Measurements from ENCODE around the gene VPS13A. TPM values are rescaled to one million over a fixed set of nuclear protein-coding genes. Genes with fewer than 3 reads are reported as not detected.
A peak's percentile ranks its signal among the peaks of the same experiment; 100 is the strongest.

Gene VPS13A
- total and polyA plus RNA-seq, 3 donors from 2014 or later = 27.4 to 71.4 (median 40.3) TPM

DNA sequence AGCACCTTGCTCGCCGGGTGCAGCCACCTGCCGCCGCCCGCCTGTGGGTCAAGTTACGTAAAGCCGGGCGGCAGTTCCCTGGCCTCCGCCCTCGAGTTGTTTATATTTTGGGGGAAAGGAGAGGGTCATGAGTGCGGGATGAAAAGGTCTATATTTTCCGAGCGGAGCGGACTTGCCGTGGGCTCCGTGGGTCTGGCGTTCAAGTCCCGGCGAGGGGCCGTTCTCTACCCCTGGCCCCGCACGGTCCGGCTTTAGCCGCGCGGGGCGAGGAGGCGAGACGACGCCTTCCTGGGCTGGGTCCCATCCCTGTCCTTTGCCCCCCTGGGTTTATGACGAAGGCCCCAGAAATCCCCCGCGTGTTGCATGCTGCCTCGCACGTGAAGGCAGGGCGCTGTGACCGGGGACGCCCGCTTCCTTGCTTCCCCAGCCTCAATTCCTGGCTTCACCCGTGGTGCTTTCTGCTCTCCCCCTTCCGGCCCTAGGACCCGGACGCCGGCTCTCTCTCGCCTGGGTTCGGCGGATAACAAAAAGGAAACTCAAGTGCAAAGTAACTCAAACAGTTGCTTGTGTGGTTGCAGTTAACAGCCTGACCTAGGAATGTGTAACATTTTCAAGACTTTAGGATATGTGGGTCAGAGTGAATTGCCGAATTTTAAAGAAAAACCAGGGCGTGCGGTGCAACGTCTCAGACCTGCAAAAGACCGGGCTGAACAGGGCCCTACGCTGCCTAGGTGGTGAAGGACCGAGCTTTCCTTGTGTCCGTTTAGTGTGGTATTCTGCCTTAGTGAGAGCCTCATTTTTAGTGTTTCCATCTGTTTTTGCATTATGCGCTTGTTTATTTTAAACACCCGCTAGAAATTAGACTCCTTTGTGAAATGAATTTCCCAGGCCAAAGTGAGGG lies 810 bp downstream of the VPS13A start:
- H3K4me1 ChIP-seq = peaks cover 4% of the 10 kb centered on the region
- H3K36me3 ChIP-seq (ENCODE audit: low read depth, missing control alignments) = no peaks in the 10 kb centered on the region
- peak; percentile 42 for DNase-seq
- peak overlapping the region; percentile 83 to 88 for H3K27ac ChIP-seq
- H3K4me3 ChIP-seq = peak overlapping the region; percentile 74 to 93
- WGBS, 2 donors = 1 to 2% methylated on average over 29 to 57 of the region's 57 CpGs
- intact Hi-C loops (cut with DNase I; ENCODE audit: low total_unique reads) = no loop called here
- TF ChIP-seq POLR2A (IDR thresholded peaks at IDR 0.05) = no peak
- TF ChIP-seq, protein P1, sequence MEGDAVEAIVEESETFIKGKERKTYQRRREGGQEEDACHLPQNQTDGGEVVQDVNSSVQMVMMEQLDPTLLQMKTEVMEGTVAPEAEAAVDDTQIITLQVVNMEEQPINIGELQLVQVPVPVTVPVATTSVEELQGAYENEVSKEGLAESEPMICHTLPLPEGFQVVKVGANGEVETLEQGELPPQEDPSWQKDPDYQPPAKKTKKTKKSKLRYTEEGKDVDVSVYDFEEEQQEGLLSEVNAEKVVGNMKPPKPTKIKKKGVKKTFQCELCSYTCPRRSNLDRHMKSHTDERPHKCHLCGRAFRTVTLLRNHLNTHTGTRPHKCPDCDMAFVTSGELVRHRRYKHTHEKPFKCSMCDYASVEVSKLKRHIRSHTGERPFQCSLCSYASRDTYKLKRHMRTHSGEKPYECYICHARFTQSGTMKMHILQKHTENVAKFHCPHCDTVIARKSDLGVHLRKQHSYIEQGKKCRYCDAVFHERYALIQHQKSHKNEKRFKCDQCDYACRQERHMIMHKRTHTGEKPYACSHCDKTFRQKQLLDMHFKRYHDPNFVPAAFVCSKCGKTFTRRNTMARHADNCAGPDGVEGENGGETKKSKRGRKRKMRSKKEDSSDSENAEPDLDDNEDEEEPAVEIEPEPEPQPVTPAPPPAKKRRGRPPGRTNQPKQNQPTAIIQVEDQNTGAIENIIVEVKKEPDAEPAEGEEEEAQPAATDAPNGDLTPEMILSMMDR (IDR thresholded peaks at IDR 0.05) = no peak
- no peaks in the 10 kb centered on the region for H3K27me3 ChIP-seq
- no peaks in the 10 kb centered on the region for H3K9me3 ChIP-seq

DNA sequence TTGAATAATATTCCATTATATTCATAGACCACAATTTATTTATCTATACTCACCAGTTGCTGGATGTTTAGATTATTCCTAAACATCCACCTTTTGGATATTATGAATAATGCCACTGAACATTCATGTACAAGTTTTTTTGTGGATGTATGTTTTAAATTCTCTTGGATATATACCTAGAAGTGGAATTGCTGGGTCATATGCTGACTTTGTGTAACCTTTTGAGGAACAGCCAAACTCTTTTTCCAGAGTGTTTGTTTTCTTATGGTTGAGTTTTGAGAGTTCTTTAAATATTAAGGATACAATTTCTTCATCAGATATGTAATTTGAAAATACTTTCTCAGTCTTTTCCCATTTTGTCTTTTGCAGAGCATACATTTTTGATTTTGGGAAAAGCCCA lies 2.7 kb downstream of the VPS13A start:
- TF ChIP-seq POLR2A (IDR thresholded peaks at IDR 0.05) = no peak
- TF ChIP-seq, protein P1 (IDR thresholded peaks at IDR 0.05) = no peak
- Histone ChIP-seq H3K4me1 (peaks cover 4% of the 10 kb centered on the region), H3K36me3 (ENCODE audit: low read depth, missing control alignments) (no peaks in the 10 kb centered on the region), H3K4me3 (no peak overlapping the region), H3K27me3 (no peaks in the 10 kb centered on the region), H3K27ac (no peak overlapping the region), H3K9me3 (no peaks in the 10 kb centered on the region)
- DNase-seq = no peak
- intact Hi-C loops (cut with DNase I; ENCODE audit: low total_unique reads) = no loop called here

DNA sequence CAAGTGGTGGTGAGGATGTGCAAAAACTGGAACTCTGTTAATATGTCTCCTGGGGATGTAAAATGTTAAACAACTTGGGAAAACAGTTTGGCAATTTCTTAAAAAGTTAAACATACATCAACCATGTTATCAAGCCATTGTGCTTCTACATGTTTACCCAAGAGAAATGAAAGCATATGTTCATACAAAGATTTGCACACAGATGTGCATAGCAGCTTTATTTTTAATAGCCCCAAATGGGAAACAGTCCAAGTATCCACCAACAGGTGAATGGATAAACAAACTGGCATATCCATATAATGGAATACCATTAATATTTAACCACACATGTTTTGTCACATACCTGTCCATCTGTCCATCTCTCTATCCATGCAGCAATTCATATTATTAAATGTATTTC lies 6.2 kb downstream of the VPS13A start:
- Histone ChIP-seq H3K4me1 (no peaks in the 10 kb centered on the region), H3K27ac (no peak overlapping the region), H3K36me3 (ENCODE audit: low read depth, missing control alignments) (no peaks in the 10 kb centered on the region), H3K9me3 (no peaks in the 10 kb centered on the region), H3K4me3 (no peak overlapping the region), H3K27me3 (no peaks in the 10 kb centered on the region)
- intact Hi-C loops (cut with DNase I; ENCODE audit: low total_unique reads) = no loop called here
- TF ChIP-seq, protein P1 (IDR thresholded peaks at IDR 0.05) = no peak
- no peak for TF ChIP-seq POLR2A (IDR thresholded peaks at IDR 0.05)
- no peak for DNase-seq

DNA sequence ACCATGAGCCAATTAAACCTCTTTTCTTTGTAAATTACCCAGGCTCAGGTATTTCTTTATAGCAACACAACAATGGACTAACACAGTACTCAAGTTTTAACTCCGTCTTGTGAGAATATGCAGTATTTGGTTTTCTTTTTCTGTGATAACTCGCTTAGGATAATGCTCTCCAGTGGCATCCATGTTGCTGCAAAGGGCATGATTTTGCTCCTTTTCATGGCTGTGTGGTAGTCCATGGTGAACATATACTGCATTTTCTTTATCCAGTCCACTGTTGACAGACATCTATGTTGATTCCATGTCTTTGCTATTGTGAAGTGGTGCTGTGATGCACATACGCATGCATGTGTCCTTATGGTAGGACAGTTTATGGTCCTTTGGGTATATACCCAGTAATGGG lies 10.9 kb downstream of the VPS13A start:
- no peak for DNase-seq
- H3K9me3 ChIP-seq = no peaks in the 10 kb centered on the region
- no peaks in the 10 kb centered on the region for H3K27me3 ChIP-seq
- 90 to 99% methylated on average over 3 of the region's 3 CpGs for WGBS, 2 donors
- intact Hi-C loops (cut with DNase I; ENCODE audit: low total_unique reads) = no loop called here
- no peak overlapping the region for H3K4me3 ChIP-seq
- TF ChIP-seq POLR2A (IDR thresholded peaks at IDR 0.05) = no peak
- H3K36me3 ChIP-seq (ENCODE audit: low read depth, missing control alignments) = no peaks in the 10 kb centered on the region
- no peaks in the 10 kb centered on the region for H3K4me1 ChIP-seq
- no peak overlapping the region for H3K27ac ChIP-seq

DNA sequence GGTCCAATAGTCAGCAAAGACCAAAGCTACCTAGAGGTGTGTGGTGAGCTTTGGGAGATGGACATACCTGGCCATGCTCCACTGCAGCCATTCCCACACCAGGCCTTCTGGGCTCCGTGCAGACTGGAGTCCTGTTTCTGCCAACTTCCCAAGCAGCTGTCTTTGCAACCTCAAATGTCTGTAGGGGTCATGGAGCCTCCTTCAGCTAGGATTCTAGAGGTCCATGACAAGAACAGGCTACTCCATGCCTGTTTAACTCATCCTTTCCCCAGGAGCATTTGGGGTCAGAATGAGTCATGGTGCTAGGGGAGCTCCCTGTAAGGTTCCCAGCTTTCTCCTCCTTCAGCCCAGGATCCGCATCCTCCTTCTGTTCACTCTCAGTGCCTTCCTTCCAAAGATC lies 17.1 kb downstream of the VPS13A start:
- no peak for DNase-seq

More for the DNA sequence above, 17.1 kb downstream of the VPS13A start:
- WGBS, 2 donors = 100% methylated on average over 2 of the region's 2 CpGs
- intact Hi-C loops (cut with DNase I; ENCODE audit: low total_unique reads) = no loop called here
- H3K27ac ChIP-seq = no peak overlapping the region
- TF ChIP-seq POLR2A (IDR thresholded peaks at IDR 0.05) = no peak
- TF ChIP-seq, protein P1 (IDR thresholded peaks at IDR 0.05) = no peak
- H3K9me3 ChIP-seq = no peaks in the 10 kb centered on the region
- no peaks in the 10 kb centered on the region for H3K36me3 ChIP-seq (ENCODE audit: low read depth, missing control alignments)
- H3K4me3 ChIP-seq = no peak overlapping the region
- H3K27me3 ChIP-seq = no peaks in the 10 kb centered on the region
- H3K4me1 ChIP-seq = no peaks in the 10 kb centered on the region
